Measurements from ENCODE around the gene EDC4.

DNA sequence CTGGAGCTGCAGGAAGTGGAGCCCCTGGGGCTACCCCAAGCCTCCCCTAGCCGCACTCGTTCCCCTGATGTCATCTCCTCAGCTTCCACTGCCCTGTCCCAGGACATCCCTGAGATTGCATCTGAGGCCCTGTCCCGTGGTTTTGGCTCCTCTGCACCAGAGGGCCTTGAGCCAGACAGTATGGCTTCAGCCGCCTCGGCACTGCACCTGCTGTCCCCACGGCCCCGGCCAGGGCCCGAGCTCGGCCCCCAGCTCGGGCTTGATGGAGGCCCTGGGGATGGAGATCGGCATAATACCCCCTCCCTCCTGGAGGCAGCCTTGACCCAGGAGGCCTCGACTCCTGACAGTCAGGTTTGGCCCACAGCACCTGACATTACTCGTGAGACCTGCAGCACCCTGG lies 7.7 kb downstream of the EDC4 start:
- TF ChIP-seq EZH2 (IDR thresholded peaks at IDR 0.05), result no peak
- TF ChIP-seq POLR2AphosphoS5 (IDR thresholded peaks at IDR 0.05; ENCODE audit: borderline replicate concordance, low read depth, low read length), result no peak

Measured in SK-N-MC (cell line).